PC-3 (cell line): ENCODE data around the gene ITSN1. TPM values are rescaled to one million over a fixed set of nuclear protein-coding genes. Genes with fewer than 3 reads are reported as not detected.

Source experiments
- ATAC-seq: fragments of 200-7000 bp; cut with Tn5 transposase; 2 replicates; pipeline ENCODE4 v1.9.1; 2020; ENCODE audit warnings: mild to moderate bottlenecking, moderate library complexity
- BruUV-seq: library from RNA; stranded (reverse); fragments of 400-500 nt; replicated peaks from 2 replicates; lab custom pipeline; 2021; lab: Mats Ljungman, UMichigan
- CTCF ChIA-PET: fragments of 300-600 bp; sonication (Branson Sonifier 250); formaldehyde crosslinking; loops from one replicate; lab custom pipeline; 2022; ENCODE audit warnings: antibody characterized with exemption; lab: Charles Lee
- POLR2A ChIA-PET: fragments of 300-600 bp; sonication (Branson Sonifier 250); formaldehyde crosslinking; loops from one replicate; lab custom pipeline; 2022; ENCODE audit warnings: antibody characterized with exemption; ENCODE audit not compliant: unreplicated experiment; lab: Charles Lee
- DNase-seq: peaks from one replicate; pipeline ENCODE4 v3.0.0-alpha.2; 2015
- H2AFZ ChIP-seq: fragments of 300-600 bp; sonication (generic); 2 replicates; pipeline ENCODE4 v1.6.0; 2016; ENCODE audit warnings: antibody characterized with exemption, low read length
- H3F3A ChIP-seq: fragments of 300-600 bp; sonication (generic); one replicate; pipeline ENCODE4 v1.6.0; 2017; ENCODE audit warnings: antibody characterized with exemption, low read length, control low read depth, mild to moderate bottlenecking; ENCODE audit not compliant: unreplicated experiment
- H3K27ac ChIP-seq: fragments of 300-600 bp; sonication (generic); 2 replicates; pipeline ENCODE4 v1.5.1; 2016; ENCODE audit warnings: mild to moderate bottlenecking, low read length
- H3K27me3 ChIP-seq: fragments of 300-600 bp; sonication (generic); 2 replicates; pipeline ENCODE4 v1.6.1; 2016; ENCODE audit warnings: low read length, mixed read lengths
- H3K36me3 ChIP-seq: fragments of 300-600 bp; sonication (generic); 2 replicates; pipeline ENCODE4 v1.6.1; 2016; ENCODE audit warnings: low read depth, mixed run types, low read length, mixed read lengths
- H3K4me1 ChIP-seq: fragments of 300-600 bp; sonication (generic); 2 replicates; pipeline ENCODE4 v1.5.1; 2016; ENCODE audit warnings: low read length; ENCODE audit not compliant: insufficient read depth
- H3K4me2 ChIP-seq: fragments of 300-600 bp; sonication (generic); 2 replicates; pipeline ENCODE4 v1.6.0; 2016; ENCODE audit warnings: low read length
- H3K4me3 ChIP-seq: fragments of 300-600 bp; sonication (generic); 2 replicates; pipeline ENCODE4 v1.5.1; 2016; ENCODE audit warnings: mild to moderate bottlenecking, low read length, mixed read lengths
- H3K79me2 ChIP-seq: fragments of 300-600 bp; sonication (generic); 2 replicates; pipeline ENCODE4 v1.6.1; 2017; ENCODE audit warnings: low read length, mixed read lengths
- H3K9ac ChIP-seq: fragments of 300-600 bp; sonication (generic); 2 replicates; pipeline ENCODE4 v1.6.0; 2016; ENCODE audit warnings: mild to moderate bottlenecking, low read length
- H3K9me2 ChIP-seq: fragments of 300-600 bp; sonication (generic); replicated peaks from 2 replicates; pipeline ENCODE4 v1.6.1; 2016; ENCODE audit warnings: mixed run types, low read length, mixed read lengths
- H3K9me3 ChIP-seq: fragments of 300-600 bp; sonication (generic); 2 replicates; pipeline ENCODE4 v1.6.1; 2016; ENCODE audit warnings: low read length, mixed read lengths
- H4K20me1 ChIP-seq: fragments of 300-600 bp; sonication (generic); 2 replicates; pipeline ENCODE4 v1.6.1; 2016; ENCODE audit warnings: low read length, mixed read lengths
- CTCF ChIP-seq: fragments of 300-600 bp; sonication (generic); conservative IDR thresholded peaks from 2 replicates; pipeline ENCODE4 v1.5.1; 2017; ENCODE audit warnings: antibody characterized with exemption, low read depth, mild to moderate bottlenecking, low read length
- EZH2 ChIP-seq: fragments of 300-600 bp; sonication (generic); IDR thresholded peaks from one replicate; pipeline ENCODE4 v1.6.1; 2017; ENCODE audit warnings: antibody characterized with exemption, mild to moderate bottlenecking, low read length; ENCODE audit not compliant: unreplicated experiment
- EZH2phosphoT487 ChIP-seq: fragments of 300-600 bp; sonication (generic); IDR thresholded peaks from 2 replicates; pipeline ENCODE4 v1.6.1; 2018; ENCODE audit warnings: mild to moderate bottlenecking, antibody characterized with exemption, low read length, borderline replicate concordance
- intact Hi-C: fragments of 100-400 bp; cut with micrococcal nuclease; formaldehyde crosslinking; loops from 2 replicates; pipeline ENCODE4 v1.9.0; 2023
- total RNA-seq: library from RNA; depleted of rRNA; stranded (reverse); fragments of >200 nt; gene quantifications from 2 replicates; pipeline ENCODE4 v1.2.3, GENCODE V29; 2014

The ITSN1 gene
- total RNA-seq, 1 experiment from 2014 or later: 45.6 TPM

- intact Hi-C loops: loop anchor here (1.0 kb wide), 4 partner anchors 40 to 159 kb away; partner anchors contain the start of gene ITSN1
- ATAC-seq: peak; percentile 50
- no peaks in the 10 kb centered on the region for H3K79me2 ChIP-seq
- peak overlapping the region; percentile 66 for H3K4me2 ChIP-seq
- H3K9me2 ChIP-seq: no peaks in the 10 kb centered on the region
- H2AFZ ChIP-seq: no peak overlapping the region
- no TSS peak for BruUV-seq
- H3F3A ChIP-seq: peaks cover 6% of the 10 kb centered on the region
- H3K4me1 ChIP-seq: peaks cover 26% of the 10 kb centered on the region
- POLR2A ChIA-PET: no interaction called here
- H3K27ac ChIP-seq: peak overlapping the region; percentile 85
- H4K20me1 ChIP-seq: peaks cover 4% of the 10 kb centered on the region; the same call in 1 of the 2 replicates
- no peak for TF ChIP-seq EZH2phosphoT487
- no peak for TF ChIP-seq CTCF
- H3K4me3 ChIP-seq: no peak overlapping the region
- H3K9me3 ChIP-seq: no peaks in the 10 kb centered on the region
- CTCF ChIA-PET: interaction anchor here (1.1 kb wide), 1 partner anchor 94 kb away, joined by 4 read pairs; no protein-coding TSS in a partner anchor
- H3K9ac ChIP-seq: peak overlapping the region; percentile 21; the same call in 1 of the 2 replicates
- DNase-seq: peak; percentile 38
- no peaks in the 10 kb centered on the region; the same call in 1 of the 2 replicates for H3K36me3 ChIP-seq
- no peaks in the 10 kb centered on the region for H3K27me3 ChIP-seq
Measured at GRCh38 chr21:33800753-33801423, 158.6 kb downstream of the ITSN1 start.

- Histone ChIP-seq H4K20me1 (peaks cover 4% of the 10 kb centered on the region; the same call in 1 of the 2 replicates), H3K36me3 (no peaks in the 10 kb centered on the region; the same call in 1 of the 2 replicates), H3K4me3 (peak overlapping the region; percentile 13; the same call in 1 of the 2 replicates), H3F3A (peaks cover 6% of the 10 kb centered on the region), H2AFZ (no peak overlapping the region), H3K27me3 (no peaks in the 10 kb centered on the region), H3K79me2 (no peaks in the 10 kb centered on the region), H3K27ac (peak overlapping the region; percentile 85), H3K9me2 (no peaks in the 10 kb centered on the region), H3K9me3 (no peaks in the 10 kb centered on the region), H3K9ac (peak overlapping the region; percentile 21; the same call in 1 of the 2 replicates), H3K4me2 (peak overlapping the region; percentile 71), H3K4me1 (peaks cover 26% of the 10 kb centered on the region)
- TF ChIP-seq EZH2phosphoT487 (no peak), EZH2 (no peak), CTCF (no peak)
- POLR2A ChIA-PET: no interaction called here
- intact Hi-C loops: loop anchor here (1.0 kb wide), 4 partner anchors 40 to 159 kb away; partner anchors contain the start of gene ITSN1
- peak; percentile 98 for DNase-seq
- CTCF ChIA-PET: interaction anchor here (1.1 kb wide), 1 partner anchor 93 kb away, joined by 4 read pairs; no protein-coding TSS in a partner anchor
- BruUV-seq: no TSS peak
- peak; percentile 99 for ATAC-seq
Measured at GRCh38 chr21:33801424-33802405, 159.4 kb downstream of the ITSN1 start.
